CD4-positive, alpha-beta T cell (primary cell): ENCODE results near the gene GALNT7. TPM values are rescaled to one million over a fixed set of nuclear protein-coding genes. Genes with fewer than 3 reads are reported as not detected.
A peak's percentile ranks its signal among the peaks of the same experiment; 100 is the strongest.

Source experiments
- ATAC-seq: fragments of 200-7000 bp; cut with Tn5 transposase; one replicate; pipeline ENCODE4 v1.10.0; 2022; ENCODE audit warnings: mild to moderate bottlenecking; ENCODE audit not compliant: poor library complexity
- CTCF ChIA-PET: fragments of 350-600 bp; sonication (Branson Sonifier 250); formaldehyde crosslinking; loops from one replicate; lab custom pipeline; 2021; ENCODE audit warnings: antibody characterized with exemption, inconsistent platforms; lab: Charles Lee
- POLR2A ChIA-PET: fragments of 350-600 bp; sonication (Branson Sonifier 250); formaldehyde crosslinking; loops from one replicate; lab custom pipeline; 2021; ENCODE audit warnings: antibody characterized with exemption, inconsistent platforms; lab: Charles Lee
- DNase-seq, 14 experiments: peaks; one replicate each; pipeline ENCODE4 v3.0.0-alpha.2; 2013 to 2020; ENCODE audit warnings: mixed read lengths in 2 of 14
- H3K27ac ChIP-seq, 2 donors: one replicate each; pipeline versions ENCODE4 v1.5.1 to v1.7.0; 2013; ENCODE audit warnings: low read length in 2 of 2, low read depth in 1 of 2, mild to moderate bottlenecking in 1 of 2
- H3K27me3 ChIP-seq, 2 experiments: 1 replicate in 1 of 2; 2 replicates in 1 of 2; pipeline versions ENCODE4 v1.6.1 to v1.7.0; 2013; ENCODE audit warnings: low read length in 2 of 2, control low read depth in 1 of 2, mild to moderate bottlenecking in 1 of 2, moderate library complexity in 1 of 2; ENCODE audit not compliant: insufficient read depth in 2 of 2, control insufficient read depth in 1 of 2
- H3K36me3 ChIP-seq: one replicate; pipeline ENCODE4 v1.6.1; 2013; ENCODE audit warnings: low read length, control low read depth; ENCODE audit not compliant: insufficient read depth
- H3K4me1 ChIP-seq: one replicate; pipeline ENCODE4 v1.6.1; 2013; ENCODE audit warnings: low read length, control low read depth; ENCODE audit not compliant: insufficient read depth
- H3K4me3 ChIP-seq: one replicate; pipeline ENCODE4 v1.5.1; 2013; ENCODE audit warnings: mild to moderate bottlenecking, low read length, moderate library complexity
- H3K9me3 ChIP-seq, 2 experiments: 1 replicate in 1 of 2; 2 replicates in 1 of 2; pipeline versions ENCODE4 v1.6.1 to v1.7.0; 2013; ENCODE audit warnings: low read length in 2 of 2, mild to moderate bottlenecking in 2 of 2, control low read depth in 1 of 2, moderate library complexity in 1 of 2; ENCODE audit not compliant: control insufficient read depth in 1 of 2, insufficient read depth in 1 of 2
- H3K27ac Mint-ChIP-seq: one replicate; pipeline ENCODE4 v1.8.0; 2020; ENCODE audit warnings: mixed read lengths
- H3K27me3 Mint-ChIP-seq: one replicate; pipeline ENCODE4 v1.8.0; 2021; ENCODE audit warnings: mixed read lengths
- H3K36me3 Mint-ChIP-seq: one replicate; pipeline ENCODE4 v1.8.0; 2021; ENCODE audit warnings: low read depth, mixed read lengths
- H3K4me1 Mint-ChIP-seq: one replicate; pipeline ENCODE4 v1.8.0; 2021; ENCODE audit warnings: low read depth, mixed read lengths
- H3K4me3 Mint-ChIP-seq: one replicate; pipeline ENCODE4 v1.8.0; 2020; ENCODE audit warnings: mild to moderate bottlenecking, mixed read lengths
- H3K9me3 Mint-ChIP-seq: one replicate; pipeline ENCODE4 v1.8.0; 2020; ENCODE audit warnings: mixed read lengths
- intact Hi-C, 2 experiments: fragments of 100-400 bp; cut with DNase I in 1 of 2; cut with micrococcal nuclease in 1 of 2; formaldehyde crosslinking; loops; one replicate each; pipeline versions ENCODE4 v1.15.1 to v1.9.0; 2023 to 2025; cut with DNase I, micrococcal nuclease
- total RNA-seq, 174 experiments: library from RNA in 2 of 174; stranded (reverse) in 2 of 174; gene quantifications; one replicate each; pipeline ENCODE4 v1.2.3 and lab custom pipeline; 2021 to 2026
- TF ChIP-seq, protein P1 (sequence below): fragments of 200-600 bp; IDR thresholded peaks from one replicate; pipeline ENCODE4 v1.8.0; 2022; ENCODE audit warnings: antibody characterized with exemption, mild to moderate bottlenecking

Gene GALNT7
- total RNA-seq, 2 experiments from 2014 or later, result 4.6 to 4.8 TPM

- H3K27me3 Mint-ChIP-seq, result no peaks in the 10 kb centered on the region
- no peaks in the 10 kb centered on the region for H3K36me3 Mint-ChIP-seq
- H3K4me1 Mint-ChIP-seq, result peaks cover 14% of the 10 kb centered on the region
- H3K27ac Mint-ChIP-seq, result no peak overlapping the region
- H3K9me3 Mint-ChIP-seq, result no peaks in the 10 kb centered on the region
- Histone ChIP-seq H3K4me3 (no peak overlapping the region), H3K9me3 (no peaks in the 10 kb centered on the region), H3K27ac (no peak overlapping the region), H3K36me3 (no peaks in the 10 kb centered on the region), H3K4me1 (no peaks in the 10 kb centered on the region), H3K27me3 (no peaks in the 10 kb centered on the region)
- ChIA-PET POLR2A (interaction anchor here (0.7 to 1.8 kb wide), 3 partner anchors 19 to 244 kb away, joined by 3 to 11 read pairs (median 3); no protein-coding TSS in a partner anchor), CTCF (interaction anchor here (0.6 to 2.2 kb wide), 6 partner anchors 27 to 245 kb away, joined by 3 to 31 read pairs (median 4); no protein-coding TSS in a partner anchor)
- TF ChIP-seq, protein P1, sequence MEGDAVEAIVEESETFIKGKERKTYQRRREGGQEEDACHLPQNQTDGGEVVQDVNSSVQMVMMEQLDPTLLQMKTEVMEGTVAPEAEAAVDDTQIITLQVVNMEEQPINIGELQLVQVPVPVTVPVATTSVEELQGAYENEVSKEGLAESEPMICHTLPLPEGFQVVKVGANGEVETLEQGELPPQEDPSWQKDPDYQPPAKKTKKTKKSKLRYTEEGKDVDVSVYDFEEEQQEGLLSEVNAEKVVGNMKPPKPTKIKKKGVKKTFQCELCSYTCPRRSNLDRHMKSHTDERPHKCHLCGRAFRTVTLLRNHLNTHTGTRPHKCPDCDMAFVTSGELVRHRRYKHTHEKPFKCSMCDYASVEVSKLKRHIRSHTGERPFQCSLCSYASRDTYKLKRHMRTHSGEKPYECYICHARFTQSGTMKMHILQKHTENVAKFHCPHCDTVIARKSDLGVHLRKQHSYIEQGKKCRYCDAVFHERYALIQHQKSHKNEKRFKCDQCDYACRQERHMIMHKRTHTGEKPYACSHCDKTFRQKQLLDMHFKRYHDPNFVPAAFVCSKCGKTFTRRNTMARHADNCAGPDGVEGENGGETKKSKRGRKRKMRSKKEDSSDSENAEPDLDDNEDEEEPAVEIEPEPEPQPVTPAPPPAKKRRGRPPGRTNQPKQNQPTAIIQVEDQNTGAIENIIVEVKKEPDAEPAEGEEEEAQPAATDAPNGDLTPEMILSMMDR, result peak; percentile 65
- ATAC-seq (peak; percentile 70), DNase-seq (peak; percentile 14 to 75 (median 50))
- H3K4me3 Mint-ChIP-seq, result no peak overlapping the region
- intact Hi-C loops, result loop anchor here (1.0 kb wide), 2 partner anchors 233 to 245 kb away; no protein-coding TSS in a partner anchor
Observed at GRCh38 chr4:173257732-173258717, 89.4 kb downstream of the GALNT7 start.

DNA sequence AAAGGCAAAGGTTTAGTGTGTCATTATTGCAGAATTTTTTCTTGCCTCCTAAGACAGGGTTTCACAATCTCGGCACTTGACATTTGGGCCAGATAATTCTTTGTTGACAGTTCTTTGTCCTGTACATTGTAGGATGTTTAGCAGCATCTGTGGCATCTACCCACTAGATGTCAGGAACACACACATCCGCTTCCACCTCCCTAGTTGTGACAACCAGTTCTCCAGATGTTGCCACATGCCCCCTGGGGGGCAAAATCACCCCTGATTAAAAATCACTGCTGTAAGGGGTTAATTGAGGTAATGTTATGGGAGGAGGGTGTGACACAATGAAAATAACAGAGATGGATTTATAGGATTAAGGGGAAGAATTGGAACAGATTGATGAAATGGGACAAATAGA lies 90.3 kb downstream of the GALNT7 start:
- no peak overlapping the region for H3K27ac ChIP-seq
- H3K27me3 Mint-ChIP-seq, result no peaks in the 10 kb centered on the region
- no peak overlapping the region for H3K4me3 ChIP-seq
- ATAC-seq, result no peak
- H3K4me1 Mint-ChIP-seq, result peaks cover 11% of the 10 kb centered on the region
- no peaks in the 10 kb centered on the region for H3K9me3 ChIP-seq
- no peaks in the 10 kb centered on the region for H3K36me3 Mint-ChIP-seq
- H3K9me3 Mint-ChIP-seq, result no peaks in the 10 kb centered on the region
- H3K4me3 Mint-ChIP-seq, result no peak overlapping the region
- no peaks in the 10 kb centered on the region for H3K4me1 ChIP-seq
- POLR2A ChIA-PET, result no interaction called here
- H3K36me3 ChIP-seq, result no peaks in the 10 kb centered on the region
- CTCF ChIA-PET, result interaction anchor here (2.2 kb wide), 1 partner anchor 246 kb away, joined by 31 read pairs; no protein-coding TSS in a partner anchor
- DNase-seq, result no peak
- intact Hi-C loops, result no loop called here
- no peaks in the 10 kb centered on the region for H3K27me3 ChIP-seq
- H3K27ac Mint-ChIP-seq, result no peak overlapping the region
- TF ChIP-seq, protein P1, result no peak

GRCh38 chr4:173259310-173259709 lies 90.7 kb downstream of the GALNT7 start:
- Mint-ChIP-seq H3K4me3 (no peak overlapping the region), H3K9me3 (no peaks in the 10 kb centered on the region), H3K27ac (no peak overlapping the region), H3K36me3 (no peaks in the 10 kb centered on the region), H3K27me3 (no peaks in the 10 kb centered on the region), H3K4me1 (peaks cover 15% of the 10 kb centered on the region)
- no peaks in the 10 kb centered on the region for H3K27me3 ChIP-seq
- no peak overlapping the region for H3K27ac ChIP-seq
- TF ChIP-seq, protein P1, result no peak
- DNase-seq, result no peak
- no peak for ATAC-seq
- no peak overlapping the region for H3K4me3 ChIP-seq
- intact Hi-C loops, result no loop called here
- CTCF ChIA-PET, result interaction anchor here (1.5 kb wide), 1 partner anchor 246 kb away, joined by 4 read pairs; no protein-coding TSS in a partner anchor
- H3K9me3 ChIP-seq, result no peaks in the 10 kb centered on the region
- H3K36me3 ChIP-seq, result no peaks in the 10 kb centered on the region
- H3K4me1 ChIP-seq, result peaks cover 2% of the 10 kb centered on the region
- POLR2A ChIA-PET, result no interaction called here
